Measurements from ENCODE around the gene OR7C2.

Gene OR7C2

GRCh38 chr19:14941189-14941588, at the start of gene OR7C2:
OR7C2 (plus strand) TSS chr19:14941489; CDS start chr19:14941489, 0 bp downstream.
- H3K4me3 ChIP-seq (ENCODE audit: low read length): no peak within 1 kb of the TSS
- DNase-seq (ENCODE audit: low read depth): no peak
- TF ChIP-seq CTCF (conservative IDR thresholded peaks at IDR 0.05; ENCODE audit: low read length): no peak

- DNase-seq (ENCODE audit: low read depth): no peak
These were observed 39.5 kb upstream of the OR7C2 start for GRCh38 chr19:14901675-14902260.

GRCh38 chr19:14906711-14907110, 34.6 kb upstream of the OR7C2 start:
- H3K4me3 ChIP-seq (ENCODE audit: low read length): no peak overlapping the region
- no peak for DNase-seq (ENCODE audit: low read depth)
- no peak for TF ChIP-seq CTCF (conservative IDR thresholded peaks at IDR 0.05; ENCODE audit: low read length)

More at GRCh38 chr19:14901675-14902260, 39.5 kb upstream of the OR7C2 start:
- H3K4me3 ChIP-seq (ENCODE audit: low read length): no peak overlapping the region
- no peak for TF ChIP-seq CTCF (conservative IDR thresholded peaks at IDR 0.05; ENCODE audit: low read length)

GRCh38 chr19:14915116-14915515, 26.2 kb upstream of the OR7C2 start:
- no peak overlapping the region for H3K4me3 ChIP-seq (ENCODE audit: low read length)
- no peak for TF ChIP-seq CTCF (conservative IDR thresholded peaks at IDR 0.05; ENCODE audit: low read length)
- no peak for DNase-seq (ENCODE audit: low read depth)

- H3K4me3 ChIP-seq (ENCODE audit: low read length): no peak overlapping the region
- DNase-seq (ENCODE audit: low read depth): no peak
- no peak for TF ChIP-seq CTCF (conservative IDR thresholded peaks at IDR 0.05; ENCODE audit: low read length)
These were observed 24.4 kb upstream of the OR7C2 start for GRCh38 chr19:14916848-14917247.

- no peak overlapping the region for H3K4me3 ChIP-seq (ENCODE audit: low read length)
- TF ChIP-seq CTCF (conservative IDR thresholded peaks at IDR 0.05; ENCODE audit: low read length): no peak
- DNase-seq (ENCODE audit: low read depth): no peak
These were observed 7.8 kb upstream of the OR7C2 start for GRCh38 chr19:14933506-14933905.

GRCh38 chr19:14940266-14940665, 1.0 kb upstream of the OR7C2 start:
- TF ChIP-seq CTCF (conservative IDR thresholded peaks at IDR 0.05; ENCODE audit: low read length): no peak
- DNase-seq (ENCODE audit: low read depth): no peak
- no peak overlapping the region for H3K4me3 ChIP-seq (ENCODE audit: low read length)

All from AG10803 (cell line).